HG02610 (cell line): ENCODE data around the gene PTH2.
A peak's percentile ranks its signal among the peaks of the same experiment; 100 is the strongest.
"Not testable (repeated sequence)": the region's sequence is repeated elsewhere in the genome, so short reads cannot be mapped to it uniquely, and the experiment has no call there.

Experiments
- ATAC-seq: cut with Tn5 transposase; IDR thresholded peaks from one replicate; pipeline ENCODE4 v1.9.1; 2021; ENCODE audit warnings: mild to moderate bottlenecking, moderate library complexity; ENCODE audit not compliant: unreplicated experiment

The PTH2 gene, protein sequence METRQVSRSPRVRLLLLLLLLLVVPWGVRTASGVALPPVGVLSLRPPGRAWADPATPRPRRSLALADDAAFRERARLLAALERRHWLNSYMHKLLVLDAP

DNA sequence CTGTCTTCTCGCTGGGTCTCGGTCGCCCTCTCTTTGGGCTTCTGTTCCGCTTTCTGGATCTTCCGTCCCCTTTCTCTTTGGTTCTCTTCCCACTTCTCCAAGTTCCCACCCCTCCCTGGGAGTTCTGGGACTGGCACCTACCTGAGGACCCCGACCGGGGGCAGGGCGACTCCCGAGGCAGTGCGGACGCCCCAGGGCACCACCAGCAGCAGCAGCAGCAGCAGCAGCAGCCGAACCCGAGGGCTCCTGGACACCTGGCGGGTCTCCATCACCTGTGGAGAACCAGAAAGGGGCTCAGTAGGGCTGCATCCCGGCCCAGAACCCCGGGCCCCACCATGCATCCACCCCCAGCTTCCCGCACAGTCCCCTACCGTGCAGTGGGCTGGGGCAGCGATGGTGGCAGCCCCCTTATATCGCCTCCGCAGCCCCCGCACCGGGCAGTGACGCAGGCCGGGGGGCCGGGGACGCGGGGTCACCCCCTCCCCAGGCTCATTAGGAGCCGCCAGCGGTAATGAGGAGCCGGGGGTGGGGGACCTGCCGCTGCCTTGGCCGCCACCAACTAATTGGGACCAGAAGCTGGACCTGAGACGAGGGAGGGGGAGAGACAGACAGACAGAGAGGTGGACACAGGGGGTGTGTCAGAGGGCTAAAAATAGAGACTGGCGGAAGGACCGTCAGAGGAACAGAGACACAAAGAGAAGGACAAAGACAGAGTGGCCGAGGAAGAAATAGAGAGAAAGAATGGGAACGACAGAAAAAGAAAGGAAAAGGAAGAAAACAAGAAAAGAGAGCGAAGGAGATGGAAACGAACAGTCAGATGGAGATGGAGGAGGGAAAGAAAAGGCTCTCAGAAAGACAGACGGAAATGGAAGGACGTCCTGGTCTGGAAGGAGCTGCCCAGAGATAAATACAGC, at the start of gene PTH2:
Gene PTH2, minus strand, starts transcription at position 371 of the 914 bp plus-strand sequence. Its CDS starts 102 bp downstream, at position 269.
- ATAC-seq, result no peak

DNA sequence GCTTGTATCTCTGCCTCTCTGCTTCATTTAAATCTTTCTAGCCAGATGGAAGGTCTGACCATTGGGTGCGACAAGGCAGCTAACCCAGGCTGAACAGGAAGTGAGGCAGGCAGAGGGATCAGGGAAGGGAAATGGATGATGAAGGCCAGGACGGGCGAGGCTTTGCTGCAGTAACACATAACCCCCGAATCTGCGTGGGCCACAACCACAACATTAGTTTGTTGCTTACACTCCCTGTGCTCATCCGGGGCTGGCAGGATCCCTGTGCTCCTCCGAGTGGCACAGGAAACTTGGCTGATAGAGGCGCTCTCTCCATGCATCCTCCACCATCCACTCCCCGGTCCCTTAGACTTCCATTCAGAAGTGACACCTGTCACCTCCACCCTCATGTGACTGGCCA, 49.7 kb upstream of the PTH2 start:
- no peak for ATAC-seq

DNA sequence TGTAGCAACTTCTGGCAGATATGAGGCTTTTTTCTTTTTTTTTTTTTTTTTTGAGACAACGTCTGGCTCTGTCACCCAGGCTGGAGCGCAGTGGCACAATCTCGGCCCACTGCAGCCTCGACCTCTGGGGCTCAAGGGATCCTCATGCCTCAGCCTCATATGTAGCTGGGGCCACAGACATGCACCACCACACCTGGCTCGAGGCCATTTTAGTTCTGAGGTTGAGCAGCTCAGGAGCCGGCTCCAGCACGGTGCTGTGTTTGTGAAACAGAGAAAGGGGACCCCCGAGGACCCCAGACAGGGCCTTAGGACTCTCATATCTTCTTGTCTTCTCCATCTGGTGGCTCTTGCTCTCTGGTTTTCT, 47.4 kb upstream of the PTH2 start:
- no peak for ATAC-seq

DNA sequence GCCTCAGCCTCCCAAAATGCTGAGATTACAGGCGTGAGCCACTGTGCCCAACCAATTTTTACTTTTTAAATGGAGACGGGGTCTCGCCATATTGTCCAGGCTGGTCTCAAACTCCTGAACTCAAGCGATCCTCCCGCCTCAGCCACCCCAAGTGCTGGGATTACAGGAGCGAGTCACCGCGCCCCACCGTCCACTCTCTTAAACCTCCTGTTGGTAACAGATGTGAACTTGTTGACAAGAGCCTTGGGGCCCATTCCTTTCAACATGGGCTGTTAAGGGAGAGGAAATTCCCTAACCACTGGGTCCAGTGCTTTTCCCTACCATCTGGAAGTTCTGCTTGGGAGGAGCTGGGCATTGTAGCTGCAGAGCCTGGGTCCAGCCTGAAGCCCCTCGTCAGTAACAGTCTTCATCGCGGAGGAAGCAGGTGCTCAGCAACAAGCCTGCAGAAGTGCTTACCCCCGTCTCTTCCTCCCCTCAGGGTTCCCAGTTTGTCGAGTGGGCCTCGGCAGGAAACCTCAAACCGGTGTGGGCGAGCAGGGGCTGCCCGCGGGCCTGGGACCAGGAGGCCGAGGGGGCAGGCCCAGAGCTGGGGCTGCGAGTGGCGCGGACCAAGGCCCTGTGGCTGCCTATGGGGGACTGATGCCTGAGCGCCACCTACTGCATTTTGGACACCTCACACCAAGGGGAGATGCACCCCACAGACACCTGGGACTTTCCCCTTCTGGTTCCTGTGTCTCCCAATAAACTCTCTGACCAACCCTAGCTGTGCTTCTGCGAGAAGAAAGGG, 46.8 kb upstream of the PTH2 start:
- peak; percentile 51 for ATAC-seq

DNA sequence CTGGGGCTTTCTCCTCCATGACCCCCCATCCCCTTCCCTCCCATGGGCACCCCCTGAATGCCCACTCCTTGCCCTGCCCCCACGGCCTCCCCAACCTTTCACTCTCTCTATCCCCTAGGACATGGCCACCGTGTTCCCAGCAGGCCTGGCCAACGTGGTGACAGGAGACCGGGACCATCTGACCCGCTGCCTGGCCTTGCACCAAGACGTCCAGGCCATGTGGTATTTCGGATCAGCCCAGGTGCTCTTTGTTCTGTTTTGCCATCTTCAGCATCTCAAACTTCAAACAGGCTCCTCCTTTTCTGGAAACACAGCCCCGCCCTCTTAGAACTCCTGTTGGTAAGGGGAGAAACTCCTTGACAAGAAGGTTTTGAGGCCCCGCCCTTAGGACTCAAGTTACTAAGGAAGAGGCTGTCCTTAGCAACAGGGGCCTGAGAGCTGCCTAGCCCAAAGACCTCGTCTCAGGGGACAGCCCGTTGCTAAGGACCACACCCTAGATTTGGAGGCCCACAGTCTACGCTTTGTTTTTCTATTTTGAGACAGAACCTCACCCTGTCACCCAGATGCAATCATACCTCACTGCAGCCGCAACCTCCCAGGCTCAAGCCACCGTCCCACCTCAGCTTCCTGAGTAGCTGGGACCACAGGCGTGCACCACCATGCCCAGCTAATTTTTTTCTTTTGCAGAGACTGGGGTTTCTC, 45.7 kb upstream of the PTH2 start:
- ATAC-seq, result peak; percentile 62

DNA sequence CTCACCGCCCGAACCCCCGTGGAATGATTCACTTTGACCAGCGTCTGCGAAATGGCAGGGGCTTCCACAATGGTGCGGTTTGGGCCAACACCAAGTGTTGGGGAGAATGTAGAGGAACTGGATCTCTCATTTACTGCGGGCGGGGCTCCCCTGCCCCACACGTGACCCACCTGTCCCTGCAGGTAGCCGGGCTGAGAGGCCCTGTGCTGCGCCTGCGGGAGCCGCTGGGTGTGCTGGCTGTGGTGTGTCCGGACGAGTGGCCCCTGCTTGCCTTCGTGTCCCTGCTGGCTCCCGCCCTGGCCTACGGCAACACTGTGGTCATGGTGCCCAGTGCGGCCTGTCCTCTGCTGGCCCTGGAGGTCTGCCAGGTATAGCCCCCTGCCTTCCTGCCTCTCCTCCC, 45.0 kb upstream of the PTH2 start:
- no peak for ATAC-seq

DNA sequence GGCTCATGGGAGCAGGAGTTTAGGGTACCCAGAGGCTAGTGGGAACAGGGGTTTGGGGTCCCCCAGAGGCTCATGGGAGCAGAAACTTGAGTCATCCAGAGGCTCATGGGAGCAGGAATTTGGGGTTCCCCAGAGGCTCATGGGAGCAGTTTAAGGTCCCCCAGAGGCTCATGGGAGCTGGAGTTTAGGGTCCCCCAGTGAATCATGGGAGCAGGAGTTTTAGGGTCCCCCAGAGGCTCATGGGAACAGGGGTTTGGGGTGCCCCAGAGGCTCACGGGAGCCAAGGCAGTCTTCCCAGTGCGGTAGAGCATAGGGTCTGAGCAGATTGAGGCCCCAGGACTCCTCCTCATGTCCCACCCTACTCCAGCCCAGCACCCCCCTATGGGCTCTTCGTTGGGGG, 42.1 kb upstream of the PTH2 start:
- ATAC-seq, result no peak

DNA sequence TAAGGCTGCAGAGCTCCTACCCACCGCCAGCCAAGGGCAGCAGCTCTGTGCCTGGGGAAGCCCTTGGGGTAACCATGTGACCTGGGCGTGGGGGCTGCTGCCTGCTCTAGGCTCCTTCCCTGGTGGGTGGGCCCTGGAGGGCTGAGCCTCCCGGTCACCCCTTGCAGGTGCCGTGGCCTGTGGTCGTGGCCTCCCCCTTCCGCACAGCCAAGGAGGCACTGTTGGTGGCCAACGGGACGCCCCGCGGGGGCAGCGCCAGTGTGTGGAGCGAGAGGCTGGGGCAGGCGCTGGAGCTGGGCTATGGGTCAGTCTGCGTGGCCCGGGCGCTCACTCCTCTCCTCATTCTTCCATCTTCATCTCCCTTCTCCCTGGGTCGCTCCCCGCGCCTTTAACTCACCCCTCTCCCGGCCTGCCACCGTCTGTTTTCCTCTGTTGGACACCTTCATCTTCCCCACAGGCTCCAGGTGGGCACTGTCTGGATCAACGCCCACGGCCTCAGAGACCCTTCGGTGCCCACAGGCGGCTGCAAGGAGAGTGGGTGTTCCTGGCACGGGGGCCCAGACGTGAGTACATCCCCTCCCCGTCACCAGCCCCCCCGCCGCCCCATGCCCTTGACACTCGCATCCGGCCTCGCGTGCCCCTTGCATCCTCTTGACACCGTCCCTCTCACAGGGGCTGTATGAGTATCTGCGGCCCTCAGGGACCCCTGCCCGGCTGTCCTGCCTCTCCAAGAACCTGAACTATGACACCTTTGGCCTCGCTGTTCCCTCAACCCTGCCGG, 40.9 kb upstream of the PTH2 start:
- no peak for ATAC-seq

DNA sequence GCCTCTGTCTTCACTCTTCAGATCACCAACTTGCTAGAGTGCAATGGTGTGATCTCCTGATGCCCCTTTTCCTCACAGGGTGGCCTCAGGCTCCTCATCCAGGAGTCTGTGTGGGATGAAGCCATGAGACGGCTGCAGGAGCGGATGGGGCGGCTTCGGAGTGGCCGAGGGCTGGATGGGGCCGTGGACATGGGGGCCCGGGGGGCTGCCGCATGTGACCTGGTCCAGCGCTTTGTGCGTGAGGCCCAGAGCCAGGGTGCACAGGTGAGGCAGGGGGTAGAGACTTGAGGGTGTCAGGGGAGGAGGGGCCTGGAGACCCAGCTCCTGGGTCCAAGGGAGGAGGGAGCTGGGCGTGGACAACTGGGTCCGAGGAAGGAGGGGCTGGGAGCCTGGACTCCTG, 39.3 kb upstream of the PTH2 start:
- ATAC-seq, result no peak

DNA sequence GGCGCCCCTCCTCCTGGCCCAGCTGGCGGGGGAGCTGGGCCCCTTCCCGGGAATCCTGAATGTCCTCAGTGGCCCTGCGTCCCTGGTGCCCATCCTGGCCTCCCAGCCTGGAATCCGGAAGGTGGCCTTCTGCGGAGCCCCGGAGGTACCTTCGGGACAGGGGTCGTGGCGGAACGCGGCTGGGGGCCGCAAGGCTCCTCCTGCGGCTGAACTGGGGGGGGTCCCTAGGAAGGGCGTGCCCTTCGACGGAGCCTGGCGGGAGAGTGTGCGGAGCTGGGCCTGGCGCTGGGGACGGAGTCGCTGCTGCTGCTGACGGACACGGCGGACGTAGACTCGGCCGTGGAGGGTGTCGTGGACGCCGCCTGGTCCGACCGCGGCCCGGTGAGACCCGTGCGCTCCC, 38.4 kb upstream of the PTH2 start:
- ATAC-seq, result no peak

DNA sequence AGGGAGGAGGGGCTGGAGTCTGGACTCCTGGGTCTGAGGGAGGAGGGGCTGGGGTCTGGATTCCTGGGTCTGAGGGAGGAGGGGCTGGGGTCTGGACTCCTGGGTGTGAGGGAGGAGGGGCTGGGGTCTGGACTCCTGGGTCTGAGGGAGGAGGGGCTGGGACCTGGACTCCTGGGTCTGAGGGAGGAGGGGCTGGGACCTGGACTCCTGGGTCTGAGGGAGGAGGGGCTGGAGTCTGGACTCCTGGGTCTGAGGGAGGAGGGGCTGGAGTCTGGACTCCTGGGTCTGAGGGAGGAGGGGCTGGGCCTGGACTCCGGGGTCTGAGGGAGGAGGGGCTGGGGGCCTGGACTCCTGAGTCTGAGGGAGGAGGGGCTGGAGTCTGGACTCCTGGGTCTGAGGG, 37.9 kb upstream of the PTH2 start:
- ATAC-seq, result not testable (repeated sequence)

DNA sequence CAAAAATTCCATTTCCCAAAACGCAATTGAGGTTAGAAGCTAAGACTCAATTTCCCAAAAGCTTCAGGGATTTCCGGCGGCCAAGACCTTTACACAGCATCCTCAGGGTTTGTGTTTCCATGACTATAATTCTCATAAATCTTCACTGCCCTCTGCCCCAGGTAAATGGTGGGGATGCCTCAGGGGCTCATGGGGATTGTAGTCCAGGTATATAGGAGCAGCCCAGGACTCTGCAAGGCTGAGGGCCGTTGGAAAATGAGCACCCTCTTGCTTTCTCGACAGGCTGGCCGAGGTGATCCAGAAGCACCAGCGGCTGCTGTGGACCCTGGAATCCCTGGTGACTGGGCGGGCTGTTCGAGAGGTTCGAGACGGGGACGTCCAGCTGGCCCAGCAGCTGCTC, 36.1 kb upstream of the PTH2 start:
- ATAC-seq, result no peak

DNA sequence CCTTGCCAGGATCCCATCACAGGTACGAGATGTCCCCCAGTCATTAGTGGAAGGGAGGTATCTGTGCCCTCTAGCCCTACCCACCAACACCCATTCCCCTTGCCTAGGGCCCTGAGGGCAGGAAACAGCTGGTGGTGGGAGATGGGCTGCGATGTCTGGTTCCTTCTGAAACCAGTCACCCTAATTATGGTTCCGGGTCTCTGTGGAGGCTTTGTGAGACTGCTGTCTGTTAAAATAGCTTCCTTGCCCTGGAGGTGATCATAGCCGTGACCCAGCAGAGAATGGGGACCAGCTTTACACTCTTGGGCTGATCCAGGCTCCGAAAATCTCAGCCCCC, 35.3 kb upstream of the PTH2 start:
- no peak for ATAC-seq

DNA sequence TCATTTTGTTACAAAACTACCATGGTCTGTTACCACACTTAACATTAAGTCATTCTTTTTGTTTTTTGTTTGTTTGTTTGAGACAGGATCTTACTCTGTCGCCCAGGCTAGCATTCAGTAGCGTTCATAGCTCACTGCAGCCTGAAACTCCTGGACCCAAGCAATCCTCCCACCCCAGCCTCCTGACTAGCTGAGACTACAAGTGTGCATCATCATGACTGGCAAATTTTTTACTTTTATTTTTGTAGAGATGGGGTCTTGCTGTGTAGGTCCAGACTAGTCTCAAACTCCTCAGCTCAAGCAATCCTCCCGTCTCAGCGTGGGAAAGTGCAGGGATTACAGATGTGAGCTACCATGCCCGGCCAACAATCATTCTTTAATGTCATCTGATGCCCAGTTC, 33.1 kb upstream of the PTH2 start:
- ATAC-seq, result no peak

DNA sequence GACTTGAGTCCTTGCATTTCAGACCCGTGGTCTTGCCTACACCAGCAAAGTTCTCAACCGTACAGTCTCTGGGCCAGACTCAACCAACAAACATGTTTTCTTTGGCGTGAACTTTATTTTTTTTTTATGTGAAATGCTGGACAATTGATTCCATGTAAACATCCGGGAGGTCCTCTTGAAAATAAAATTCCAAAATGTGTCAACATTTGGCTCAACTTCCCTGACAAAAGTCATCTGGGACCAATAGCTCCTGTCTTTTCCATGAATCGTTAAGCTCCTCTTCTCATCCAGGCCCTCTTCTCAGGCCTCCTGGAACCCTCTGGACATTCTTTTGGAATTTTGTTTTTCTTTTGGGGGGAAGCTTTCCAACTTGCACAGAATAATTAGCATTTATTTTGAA, 32.5 kb upstream of the PTH2 start:
- ATAC-seq, result no peak

DNA sequence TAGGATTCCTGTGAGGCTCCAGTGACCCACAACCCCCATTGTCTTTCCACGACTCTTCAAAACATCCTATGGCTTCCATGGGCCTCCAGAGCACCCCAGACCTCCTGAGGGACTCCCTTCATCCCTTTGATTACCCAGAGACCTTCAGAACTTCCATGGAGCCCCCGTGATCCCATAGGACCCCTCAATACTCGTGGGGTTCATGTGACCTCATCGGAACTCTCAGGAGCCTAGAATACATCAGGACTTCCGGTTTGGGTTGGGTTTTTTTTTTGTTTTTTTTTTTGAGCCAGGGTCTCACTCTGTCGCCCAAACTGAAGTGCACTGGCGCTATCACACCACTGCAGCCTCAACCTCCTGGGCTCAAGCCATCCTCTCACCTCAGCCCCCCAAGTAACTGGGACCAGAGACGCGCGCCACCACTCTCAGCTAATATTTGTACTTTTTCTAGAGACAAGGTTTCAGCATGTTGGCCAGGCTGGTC, 30.6 kb upstream of the PTH2 start:
- no peak for ATAC-seq

DNA sequence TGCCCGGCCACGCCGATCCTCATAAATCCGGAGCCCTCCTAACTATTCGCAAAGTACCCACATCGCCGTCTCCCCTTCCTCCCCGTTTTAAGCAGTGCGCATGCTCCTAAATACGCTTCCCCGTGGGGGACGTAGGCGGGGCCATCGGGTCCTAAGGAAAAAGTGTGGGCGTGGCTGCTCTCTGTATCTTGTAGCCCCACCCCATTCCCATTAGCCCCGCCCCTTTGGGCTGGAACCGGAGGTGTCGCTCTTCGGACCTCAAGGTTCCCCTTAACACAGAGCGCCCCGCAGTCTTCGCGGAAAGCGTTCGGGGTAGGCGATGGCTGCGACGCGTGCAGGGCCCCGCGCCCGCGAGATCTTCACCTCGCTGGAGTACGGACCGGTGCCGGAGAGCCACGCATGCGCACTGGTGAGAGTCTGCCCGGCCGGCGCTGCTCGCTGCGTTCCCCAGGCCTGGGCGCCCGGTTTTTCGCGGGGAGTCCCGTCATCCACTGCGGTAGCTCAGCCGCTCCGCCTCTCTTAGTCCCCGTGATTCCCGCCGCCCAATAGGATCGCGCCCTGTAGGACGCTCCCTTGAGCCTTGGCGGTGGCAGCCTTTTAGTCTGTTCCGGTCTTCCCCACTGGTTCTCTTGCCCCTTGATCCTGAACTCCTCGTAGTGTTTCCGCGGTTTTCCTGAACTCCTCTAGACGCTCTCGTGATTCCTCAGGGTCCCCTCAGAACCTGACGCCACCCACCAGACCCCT, 29.9 kb upstream of the PTH2 start, which contains the start of gene ALDH16A1:
Gene ALDH16A1, plus strand, starts transcription at position 213 of the 744 bp plus-strand sequence. Its CDS starts 107 bp downstream, at position 320.
- peak; percentile 82 for ATAC-seq

DNA sequence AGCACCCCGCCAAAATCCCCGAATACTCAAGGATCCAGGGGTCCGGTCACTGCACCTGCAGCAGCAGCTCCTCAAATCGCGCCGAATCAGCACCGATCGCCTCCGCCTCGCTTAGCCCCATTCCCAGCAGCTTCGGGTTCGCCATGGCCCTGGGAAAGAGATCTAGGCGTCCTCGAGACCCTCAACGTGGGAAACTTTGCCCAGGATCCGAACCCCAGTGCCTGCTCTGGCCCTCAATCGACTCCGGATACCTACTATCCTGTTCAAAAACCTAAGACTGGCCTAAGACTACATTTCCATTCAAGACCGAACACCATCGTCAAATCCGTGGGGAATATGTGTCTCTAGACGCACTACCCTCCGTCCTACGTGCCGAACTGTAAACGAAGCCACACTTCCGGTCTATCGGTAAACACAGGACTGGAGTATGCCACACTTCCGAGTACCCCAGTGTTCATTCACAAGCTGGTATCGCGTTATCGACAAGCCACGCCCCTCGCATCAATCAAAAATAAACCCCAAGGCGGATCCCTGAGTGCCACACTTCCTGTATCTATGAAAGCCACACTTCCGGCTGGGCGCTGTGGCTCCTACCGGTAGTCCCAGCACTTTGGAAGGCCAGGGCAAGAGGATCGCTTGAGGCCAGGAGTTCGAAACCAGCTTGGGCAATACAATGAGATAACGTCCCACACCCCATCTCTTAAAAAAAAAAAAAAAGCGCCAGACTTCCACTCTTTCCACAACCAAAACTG, 28.4 kb upstream of the PTH2 start, which contains the start of gene PIH1D1:
Gene PIH1D1, minus strand, starts transcription at position 385 of the 752 bp plus-strand sequence. Its CDS starts 240 bp downstream, at position 145.
- peak; percentile 60 for ATAC-seq

DNA sequence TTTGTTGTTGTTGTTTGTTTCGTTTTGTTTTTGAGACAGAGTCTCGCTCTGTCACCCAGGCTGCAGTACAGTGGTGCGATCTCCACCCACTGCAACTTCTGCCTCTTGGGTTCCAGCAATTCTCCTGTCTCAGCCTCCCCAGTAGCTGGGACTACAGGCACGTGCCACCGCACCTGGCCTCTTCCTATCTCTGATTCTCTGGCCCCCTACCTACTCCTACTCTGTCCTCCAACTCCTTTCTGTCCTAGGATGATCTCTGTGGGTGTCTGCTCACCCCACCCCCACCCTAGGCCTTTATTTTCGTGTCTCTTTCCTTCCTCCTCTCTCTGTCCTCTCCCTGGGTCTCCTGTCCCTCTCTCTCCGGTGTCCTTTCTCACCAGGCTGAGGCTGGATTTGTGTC, 27.2 kb upstream of the PTH2 start:
- no peak for ATAC-seq
